GM19467 (cell line): ENCODE results near the gene HEMGN.
"Not testable (repeated sequence)": the region's sequence is repeated elsewhere in the genome, so short reads cannot be mapped to it uniquely, and the experiment has no call there.

Experiments used
- ATAC-seq: cut with Tn5 transposase; IDR thresholded peaks from one replicate; pipeline ENCODE4 v1.9.1; 2021; ENCODE audit warnings: mild to moderate bottlenecking, moderate library complexity; ENCODE audit not compliant: unreplicated experiment

HEMGN gene

GRCh38 chr9:97966493-97966892 is 28.5 kb upstream of the HEMGN start:
- ATAC-seq = no peak

GRCh38 chr9:97964901-97965300 is 26.9 kb upstream of the HEMGN start:
- ATAC-seq = no peak

GRCh38 chr9:97963232-97963631 is 25.3 kb upstream of the HEMGN start:
- ATAC-seq = no peak

GRCh38 chr9:97962575-97962974 is 24.6 kb upstream of the HEMGN start:
- no peak for ATAC-seq

GRCh38 chr9:97962136-97962535 is 24.2 kb upstream of the HEMGN start:
- no peak for ATAC-seq

- ATAC-seq = no peak
These were observed 23.4 kb upstream of the HEMGN start for GRCh38 chr9:97961361-97961760.

- not testable (repeated sequence) for ATAC-seq
These were observed 22.8 kb upstream of the HEMGN start for GRCh38 chr9:97960678-97961328.

GRCh38 chr9:97959585-97959984 is 21.6 kb upstream of the HEMGN start:
- no peak for ATAC-seq

- ATAC-seq = no peak
These were observed 21.0 kb upstream of the HEMGN start for GRCh38 chr9:97958812-97959511.

GRCh38 chr9:97956331-97956730 is 18.4 kb upstream of the HEMGN start:
- ATAC-seq = no peak

- peak; percentile 64 for ATAC-seq
These were observed 16.6 kb upstream of the HEMGN start for GRCh38 chr9:97954550-97954989.

- not testable (repeated sequence) for ATAC-seq
These were observed 12.9 kb upstream of the HEMGN start for GRCh38 chr9:97950873-97951272.

GRCh38 chr9:97947094-97947493 is 9.1 kb upstream of the HEMGN start:
- ATAC-seq = not testable (repeated sequence)

GRCh38 chr9:97945470-97945869 is 7.5 kb upstream of the HEMGN start:
- ATAC-seq = not testable (repeated sequence)

GRCh38 chr9:97944612-97945011 is 6.6 kb upstream of the HEMGN start:
- ATAC-seq = no peak

- ATAC-seq = no peak
These were observed 5.4 kb upstream of the HEMGN start for GRCh38 chr9:97943308-97943855.

- no peak for ATAC-seq
These were observed 3.4 kb upstream of the HEMGN start for GRCh38 chr9:97941323-97941722.

- ATAC-seq = no peak
These were observed 2.8 kb upstream of the HEMGN start for GRCh38 chr9:97940741-97941140.

GRCh38 chr9:97940233-97940632 is 2.3 kb upstream of the HEMGN start:
- ATAC-seq = no peak

- no peak for ATAC-seq
These were observed 974 bp downstream of the HEMGN start for GRCh38 chr9:97936998-97937397.

- ATAC-seq = no peak
These were observed 2.7 kb downstream of the HEMGN start for GRCh38 chr9:97935276-97935675.
